ENCODE results near the gene FOXN3.

DNA sequence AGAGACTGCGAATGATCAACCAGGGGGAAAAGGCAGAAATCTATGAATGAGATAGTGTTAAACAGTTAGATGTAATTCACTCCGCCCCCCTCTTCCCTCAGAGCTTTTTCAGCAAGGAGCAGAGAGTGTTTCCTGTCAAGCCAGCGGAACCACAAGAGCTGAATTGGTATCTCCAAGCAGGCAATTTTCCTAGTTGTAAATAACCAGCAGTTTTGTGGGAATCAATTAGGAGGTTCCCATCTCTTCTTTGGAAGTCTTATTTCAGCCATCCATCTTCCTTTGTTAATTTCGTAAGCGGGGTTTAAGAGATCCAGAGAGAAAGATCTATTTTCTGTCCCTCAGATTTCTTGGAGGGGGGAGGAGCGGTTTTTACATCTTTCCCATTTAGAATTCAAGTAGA is 178.0 kb downstream of the FOXN3 start:
- TF ChIP-seq, protein P1, sequence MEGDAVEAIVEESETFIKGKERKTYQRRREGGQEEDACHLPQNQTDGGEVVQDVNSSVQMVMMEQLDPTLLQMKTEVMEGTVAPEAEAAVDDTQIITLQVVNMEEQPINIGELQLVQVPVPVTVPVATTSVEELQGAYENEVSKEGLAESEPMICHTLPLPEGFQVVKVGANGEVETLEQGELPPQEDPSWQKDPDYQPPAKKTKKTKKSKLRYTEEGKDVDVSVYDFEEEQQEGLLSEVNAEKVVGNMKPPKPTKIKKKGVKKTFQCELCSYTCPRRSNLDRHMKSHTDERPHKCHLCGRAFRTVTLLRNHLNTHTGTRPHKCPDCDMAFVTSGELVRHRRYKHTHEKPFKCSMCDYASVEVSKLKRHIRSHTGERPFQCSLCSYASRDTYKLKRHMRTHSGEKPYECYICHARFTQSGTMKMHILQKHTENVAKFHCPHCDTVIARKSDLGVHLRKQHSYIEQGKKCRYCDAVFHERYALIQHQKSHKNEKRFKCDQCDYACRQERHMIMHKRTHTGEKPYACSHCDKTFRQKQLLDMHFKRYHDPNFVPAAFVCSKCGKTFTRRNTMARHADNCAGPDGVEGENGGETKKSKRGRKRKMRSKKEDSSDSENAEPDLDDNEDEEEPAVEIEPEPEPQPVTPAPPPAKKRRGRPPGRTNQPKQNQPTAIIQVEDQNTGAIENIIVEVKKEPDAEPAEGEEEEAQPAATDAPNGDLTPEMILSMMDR (IDR thresholded peaks at IDR 0.05), result no peak
- TF ChIP-seq POLR2A (IDR thresholded peaks at IDR 0.05), result no peak

All from lower leg skin (tissue), 3 donors.